H9 (cell line): ENCODE data around the gene PLEKHG3. TPM values are rescaled to one million over a fixed set of nuclear protein-coding genes. Genes with fewer than 3 reads are reported as not detected.

Source experiments
- DNase-seq: peaks from one replicate; pipeline ENCODE4 v3.0.0-alpha.2; 2017
- H2AFZ ChIP-seq: one replicate; pipeline ENCODE4 v1.6.1; 2013; ENCODE audit warnings: mild to moderate bottlenecking, low read length, control low read depth, moderate library complexity
- H2AK5ac ChIP-seq: 2 replicates; pipeline ENCODE4 v1.6.1; 2013; ENCODE audit warnings: low read length, control low read depth, mixed read lengths; ENCODE audit not compliant: insufficient read length
- H2BK120ac ChIP-seq: one replicate; pipeline ENCODE4 v1.6.1; 2013; ENCODE audit warnings: low read depth, mild to moderate bottlenecking, low read length, control low read depth, inconsistent platforms; ENCODE audit not compliant: poor library complexity, severe bottlenecking
- H2BK12ac ChIP-seq: 2 replicates; pipeline ENCODE4 v1.6.1; 2013; ENCODE audit warnings: low read length, control low read depth, mixed read lengths, low read depth; ENCODE audit not compliant: insufficient read length
- H2BK15ac ChIP-seq: 2 replicates; pipeline ENCODE4 v1.6.1; 2013; ENCODE audit warnings: low read depth, low read length, control low read depth
- H2BK20ac ChIP-seq: one replicate; pipeline ENCODE4 v1.6.1; 2013; ENCODE audit warnings: low read depth, mild to moderate bottlenecking, low read length, control low read depth, inconsistent platforms; ENCODE audit not compliant: poor library complexity, severe bottlenecking
- H2BK5ac ChIP-seq: 2 replicates; pipeline ENCODE4 v1.6.1; 2013; ENCODE audit warnings: low read length, control low read depth, mixed read lengths; ENCODE audit not compliant: insufficient read length
- H3K14ac ChIP-seq: 2 replicates; pipeline ENCODE4 v1.6.1; 2013; ENCODE audit warnings: low read length, control low read depth; ENCODE audit not compliant: insufficient read depth
- H3K18ac ChIP-seq: 2 replicates; pipeline ENCODE4 v1.6.1; 2013; ENCODE audit warnings: low read depth, mild to moderate bottlenecking, mixed read lengths, low read length, control low read depth; ENCODE audit not compliant: insufficient read length
- H3K23ac ChIP-seq: 2 replicates; pipeline ENCODE4 v1.6.1; 2013; ENCODE audit warnings: low read length, control low read depth, mixed read lengths, low read depth; ENCODE audit not compliant: insufficient read length
- H3K23me2 ChIP-seq: 2 replicates; pipeline ENCODE4 v1.6.1; 2013; ENCODE audit warnings: low read depth, mild to moderate bottlenecking, mixed read lengths, low read length, control low read depth; ENCODE audit not compliant: insufficient read length, poor library complexity, severe bottlenecking
- H3K27ac ChIP-seq: 2 replicates; pipeline ENCODE4 v1.5.1; 2013; ENCODE audit warnings: low read length, control low read depth, mixed read lengths, low read depth; ENCODE audit not compliant: insufficient read length
- H3K27me3 ChIP-seq: 2 replicates; pipeline ENCODE4 v1.6.1; 2013; ENCODE audit warnings: low read length, control low read depth, inconsistent platforms; ENCODE audit not compliant: insufficient read depth
- H3K4ac ChIP-seq: 2 replicates; pipeline ENCODE4 v1.6.1; 2013; ENCODE audit warnings: low read depth, mild to moderate bottlenecking, control low read depth, inconsistent platforms, low read length, moderate library complexity
- H3K4me1 ChIP-seq: 2 replicates; pipeline ENCODE4 v1.6.1; 2013; ENCODE audit warnings: low read length, control low read depth, inconsistent platforms; ENCODE audit not compliant: insufficient read depth
- H3K4me2 ChIP-seq: 2 replicates; pipeline ENCODE4 v1.6.1; 2013; ENCODE audit warnings: low read length, control low read depth, mixed read lengths; ENCODE audit not compliant: insufficient read length, insufficient read depth
- H3K56ac ChIP-seq: 2 replicates; pipeline ENCODE4 v1.6.1; 2013; ENCODE audit warnings: low read depth, mild to moderate bottlenecking, mixed read lengths, low read length, control low read depth; ENCODE audit not compliant: insufficient read length
- H3K79me1 ChIP-seq: 2 replicates; pipeline ENCODE4 v1.6.1; 2013; ENCODE audit warnings: low read depth, mild to moderate bottlenecking, moderate library complexity, low read length, control low read depth, inconsistent platforms; ENCODE audit not compliant: insufficient read depth, poor library complexity, severe bottlenecking
- H3K79me2 ChIP-seq: 2 replicates; pipeline ENCODE4 v1.6.1; 2013; ENCODE audit warnings: low read length, control low read depth, inconsistent platforms; ENCODE audit not compliant: insufficient read depth
- H3K9ac ChIP-seq: 2 replicates; pipeline ENCODE4 v1.6.1; 2013; ENCODE audit warnings: low read length, control low read depth, mixed read lengths; ENCODE audit not compliant: insufficient read length; ENCODE audit errors: extremely low read depth
- H3K9me3 ChIP-seq: one replicate; pipeline ENCODE4 v1.6.1; 2013; ENCODE audit warnings: low read depth, low read length, inconsistent platforms; ENCODE audit not compliant: control insufficient read depth
- H3T11ph ChIP-seq: one replicate; pipeline ENCODE4 v1.6.1; 2013; ENCODE audit warnings: mild to moderate bottlenecking, low read length, control low read depth, inconsistent platforms
- H4K20me1 ChIP-seq: one replicate; pipeline ENCODE4 v1.6.1; 2013; ENCODE audit not compliant: control insufficient read depth, insufficient read length, insufficient read depth
- H4K5ac ChIP-seq: 2 replicates; pipeline ENCODE4 v1.6.1; 2013; ENCODE audit warnings: low read depth, mild to moderate bottlenecking, mixed read lengths, low read length, control low read depth; ENCODE audit not compliant: insufficient read length
- H4K8ac ChIP-seq: replicated peaks from 2 replicates; pipeline ENCODE4 v1.6.1; 2013; ENCODE audit warnings: low read length, control low read depth, mixed read lengths, low read depth; ENCODE audit not compliant: insufficient read length
- H4K91ac ChIP-seq: 2 replicates; pipeline ENCODE4 v1.6.1; 2013; ENCODE audit warnings: low read depth, mild to moderate bottlenecking, moderate library complexity, mixed read lengths, low read length, control low read depth; ENCODE audit not compliant: insufficient read length
- H3K27ac Mint-ChIP-seq, 3 experiments: 2 replicates in 2 of 3; 3 replicates in 1 of 3; pipeline ENCODE4 v1.8.0; 2020 to 2021; ENCODE audit warnings: mixed read lengths in 3 of 3, mild to moderate bottlenecking in 1 of 3, moderate library complexity in 1 of 3
- H3K27me3 Mint-ChIP-seq: 2 replicates; pipeline ENCODE4 v1.8.0; 2021; ENCODE audit warnings: low read depth, mild to moderate bottlenecking, moderate library complexity, mixed read lengths
- H3K36me3 Mint-ChIP-seq, 3 experiments: 2 replicates in 2 of 3; 3 replicates in 1 of 3; pipeline ENCODE4 v1.8.0; 2020 to 2021; ENCODE audit warnings: low read depth in 3 of 3, mixed read lengths in 3 of 3; ENCODE audit not compliant: insufficient read depth in 1 of 3
- H3K4me1 Mint-ChIP-seq, 2 experiments: 2 replicates each; pipeline ENCODE4 v1.8.0; 2020; ENCODE audit warnings: mixed read lengths in 2 of 2
- H3K4me3 Mint-ChIP-seq, 2 experiments: 2 replicates in 1 of 2; 3 replicates in 1 of 2; pipeline ENCODE4 v1.8.0; 2020 to 2021; ENCODE audit warnings: mild to moderate bottlenecking in 2 of 2, mixed read lengths in 2 of 2, moderate library complexity in 1 of 2
- H3K9me3 Mint-ChIP-seq, 2 experiments: 2 replicates in 1 of 2; 3 replicates in 1 of 2; pipeline ENCODE4 v1.8.0; 2020; ENCODE audit warnings: mild to moderate bottlenecking in 2 of 2, mixed read lengths in 2 of 2, moderate library complexity in 1 of 2
- WGBS: extraction: QIAGEN DNeasy Blood & Tissue Kit; methylation state at CpG from one replicate; pipeline ENCODE4 v1.1.7; 2013; ENCODE audit warnings: missing lambda C conversion rate, low lambda C conversion rate, mixed read lengths; ENCODE audit not compliant: insufficient read length; ENCODE audit errors: extremely low coverage; 5-methylcytosine and 5-hydroxymethylcytosine counted together
- total RNA-seq: library from RNA; stranded (reverse); gene quantifications from 2 replicates; pipeline ENCODE4 v1.2.1, GENCODE V29; 2021
- TF ChIP-seq, protein P1 (sequence below): fragments of 200-600 bp; sonication (generic); conservative IDR thresholded peaks from 3 replicates; pipeline ENCODE4 v1.8.0; 2021; ENCODE audit warnings: antibody characterized with exemption, mild to moderate bottlenecking

The PLEKHG3 gene
- total RNA-seq, 1 experiment from 2014 or later, result 48.5 TPM

DNA sequence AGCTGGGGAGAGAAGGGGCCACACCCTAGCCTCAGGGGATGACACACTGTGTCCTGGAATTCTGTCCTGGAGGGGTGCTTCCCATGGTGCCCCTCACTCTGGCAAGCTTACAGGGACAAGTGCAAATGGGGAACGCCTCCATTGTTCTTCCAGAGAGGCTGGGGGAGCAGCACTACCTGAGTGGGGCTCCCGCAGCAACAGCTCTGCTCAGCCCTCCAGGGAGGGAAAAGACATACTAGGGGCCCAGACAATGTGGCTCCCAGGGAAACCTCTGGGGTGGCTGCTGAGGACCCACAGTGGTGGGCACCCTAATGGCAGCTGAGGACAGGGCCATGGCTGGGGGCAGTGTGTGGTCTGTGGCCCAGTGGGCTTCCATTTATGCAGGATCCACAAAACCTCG, 69.4 kb downstream of the PLEKHG3 start:
- no peaks in the 10 kb centered on the region for H4K20me1 ChIP-seq
- H3K23me2 ChIP-seq, result no peaks in the 10 kb centered on the region
- peaks cover 8 to 10% of the 10 kb centered on the region in 2 experiments for H3K4me1 Mint-ChIP-seq
- H2AFZ ChIP-seq, result no peak overlapping the region
- no peak overlapping the region for H3K14ac ChIP-seq
- no peak overlapping the region for H2BK15ac ChIP-seq
- H2BK20ac ChIP-seq, result no peak overlapping the region
- no peak overlapping the region for H2BK5ac ChIP-seq
- no peak overlapping the region for H2BK12ac ChIP-seq
- no peaks in the 10 kb centered on the region for H3K27me3 ChIP-seq
- no peak overlapping the region for H3K18ac ChIP-seq
- no peak overlapping the region for H4K8ac ChIP-seq
- H4K91ac ChIP-seq, result no peak overlapping the region
- no peaks in the 10 kb centered on the region for H3K9me3 ChIP-seq
- H2AK5ac ChIP-seq, result no peak overlapping the region
- H3K79me1 ChIP-seq, result no peaks in the 10 kb centered on the region
- TF ChIP-seq, protein P1, sequence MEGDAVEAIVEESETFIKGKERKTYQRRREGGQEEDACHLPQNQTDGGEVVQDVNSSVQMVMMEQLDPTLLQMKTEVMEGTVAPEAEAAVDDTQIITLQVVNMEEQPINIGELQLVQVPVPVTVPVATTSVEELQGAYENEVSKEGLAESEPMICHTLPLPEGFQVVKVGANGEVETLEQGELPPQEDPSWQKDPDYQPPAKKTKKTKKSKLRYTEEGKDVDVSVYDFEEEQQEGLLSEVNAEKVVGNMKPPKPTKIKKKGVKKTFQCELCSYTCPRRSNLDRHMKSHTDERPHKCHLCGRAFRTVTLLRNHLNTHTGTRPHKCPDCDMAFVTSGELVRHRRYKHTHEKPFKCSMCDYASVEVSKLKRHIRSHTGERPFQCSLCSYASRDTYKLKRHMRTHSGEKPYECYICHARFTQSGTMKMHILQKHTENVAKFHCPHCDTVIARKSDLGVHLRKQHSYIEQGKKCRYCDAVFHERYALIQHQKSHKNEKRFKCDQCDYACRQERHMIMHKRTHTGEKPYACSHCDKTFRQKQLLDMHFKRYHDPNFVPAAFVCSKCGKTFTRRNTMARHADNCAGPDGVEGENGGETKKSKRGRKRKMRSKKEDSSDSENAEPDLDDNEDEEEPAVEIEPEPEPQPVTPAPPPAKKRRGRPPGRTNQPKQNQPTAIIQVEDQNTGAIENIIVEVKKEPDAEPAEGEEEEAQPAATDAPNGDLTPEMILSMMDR, result no peak
- H3T11ph ChIP-seq, result no peak overlapping the region
- no peak overlapping the region for H3K4me3 Mint-ChIP-seq
- H3K79me2 ChIP-seq, result no peaks in the 10 kb centered on the region
- H4K5ac ChIP-seq, result no peak overlapping the region
- no peak overlapping the region for H3K27ac ChIP-seq
- DNase-seq, result no peak
- no CpG with 5 or more reads among the region's 3 CpGs for WGBS
- H3K56ac ChIP-seq, result no peak overlapping the region
- H3K23ac ChIP-seq, result no peak overlapping the region
- no peak overlapping the region for H3K27ac Mint-ChIP-seq
- no peak overlapping the region for H3K9ac ChIP-seq
- peaks cover 3% of the 10 kb centered on the region for H3K27me3 Mint-ChIP-seq
- H2BK120ac ChIP-seq, result no peak overlapping the region
- peaks cover 7 to 31% (median 9%) of the 10 kb centered on the region in 3 experiments; a peak in 6 of 7 replicates for H3K36me3 Mint-ChIP-seq
- H3K4me1 ChIP-seq, result no peaks in the 10 kb centered on the region
- H3K4ac ChIP-seq, result no peak overlapping the region
- peaks cover 22 to 27% of the 10 kb centered on the region in 2 experiments for H3K9me3 Mint-ChIP-seq
- H3K4me2 ChIP-seq, result no peak overlapping the region
